ENCODE measurements around the gene ARHGEF4.

ARHGEF4 gene

GRCh38 chr2:131039101-131039440, 202.4 kb downstream of the ARHGEF4 start:
- TF ChIP-seq CTCF (conservative IDR thresholded peaks at IDR 0.05; ENCODE audit: control insufficient read depth, insufficient read depth, low read depth, low read length) = no peak
- no peak for DNase-seq (ENCODE audit: low read depth)
- no peak overlapping the region for H3K4me3 ChIP-seq (ENCODE audit: control insufficient read depth, low read depth, low read length)

GRCh38 chr2:131039535-131039907, 202.8 kb downstream of the ARHGEF4 start:
- TF ChIP-seq CTCF (conservative IDR thresholded peaks at IDR 0.05; ENCODE audit: control insufficient read depth, insufficient read depth, low read depth, low read length) = no peak
- no peak overlapping the region for H3K4me3 ChIP-seq (ENCODE audit: control insufficient read depth, low read depth, low read length)
- peak; percentile 11 for DNase-seq (ENCODE audit: low read depth)

- H3K4me3 ChIP-seq (ENCODE audit: control insufficient read depth, low read depth, low read length) = no peak overlapping the region
- DNase-seq (ENCODE audit: low read depth) = peak; percentile 24
- no peak for TF ChIP-seq CTCF (conservative IDR thresholded peaks at IDR 0.05; ENCODE audit: control insufficient read depth, insufficient read depth, low read depth, low read length)
Observed at GRCh38 chr2:131039908-131040660, 203.4 kb downstream of the ARHGEF4 start.

- DNase-seq (ENCODE audit: low read depth) = no peak
- TF ChIP-seq CTCF (conservative IDR thresholded peaks at IDR 0.05; ENCODE audit: control insufficient read depth, insufficient read depth, low read depth, low read length) = peak; percentile 1
- H3K4me3 ChIP-seq (ENCODE audit: control insufficient read depth, low read depth, low read length) = no peak overlapping the region
Observed at GRCh38 chr2:131040661-131041401, 204.1 kb downstream of the ARHGEF4 start.

- no peak for DNase-seq (ENCODE audit: low read depth)
- H3K4me3 ChIP-seq (ENCODE audit: control insufficient read depth, low read depth, low read length) = no peak overlapping the region
- no peak for TF ChIP-seq CTCF (conservative IDR thresholded peaks at IDR 0.05; ENCODE audit: control insufficient read depth, insufficient read depth, low read depth, low read length)
Observed at GRCh38 chr2:131041402-131042147, 204.9 kb downstream of the ARHGEF4 start.

- peak; percentile 13 for DNase-seq (ENCODE audit: low read depth)
- no peak for TF ChIP-seq CTCF (conservative IDR thresholded peaks at IDR 0.05; ENCODE audit: control insufficient read depth, insufficient read depth, low read depth, low read length)
- H3K4me3 ChIP-seq (ENCODE audit: control insufficient read depth, low read depth, low read length) = no peak overlapping the region
Observed at GRCh38 chr2:131042148-131042775, 205.5 kb downstream of the ARHGEF4 start.

Data from fibroblast of mammary gland (primary cell).